Right lobe of liver (tissue), 4 donors: ENCODE results near the gene BUB3.

Experiments
- POLR2A ChIP-seq: fragments of 450-650 bp; IDR thresholded peaks from one replicate; pipeline ENCODE4 v1.6.1; 2017; ENCODE audit warnings: antibody characterized with exemption, mild to moderate bottlenecking
- TF ChIP-seq, protein P1 (sequence below), 4 donors: fragments of 200-600 bp in 3 of 4; fragments of 450-650 bp in 1 of 4; IDR thresholded peaks; one replicate each; pipeline versions ENCODE4 v1.5.1 to v1.8.0; 2016 to 2022; ENCODE audit warnings: antibody characterized with exemption in 4 of 4, mild to moderate bottlenecking in 2 of 4
- donor health status: DM: no; HTN: no; CAD: no.
- donor health status: DM: no; HTN: no; CAD: no.
- donor health status: DM: no; HTN: yes; CAD: no.

DNA sequence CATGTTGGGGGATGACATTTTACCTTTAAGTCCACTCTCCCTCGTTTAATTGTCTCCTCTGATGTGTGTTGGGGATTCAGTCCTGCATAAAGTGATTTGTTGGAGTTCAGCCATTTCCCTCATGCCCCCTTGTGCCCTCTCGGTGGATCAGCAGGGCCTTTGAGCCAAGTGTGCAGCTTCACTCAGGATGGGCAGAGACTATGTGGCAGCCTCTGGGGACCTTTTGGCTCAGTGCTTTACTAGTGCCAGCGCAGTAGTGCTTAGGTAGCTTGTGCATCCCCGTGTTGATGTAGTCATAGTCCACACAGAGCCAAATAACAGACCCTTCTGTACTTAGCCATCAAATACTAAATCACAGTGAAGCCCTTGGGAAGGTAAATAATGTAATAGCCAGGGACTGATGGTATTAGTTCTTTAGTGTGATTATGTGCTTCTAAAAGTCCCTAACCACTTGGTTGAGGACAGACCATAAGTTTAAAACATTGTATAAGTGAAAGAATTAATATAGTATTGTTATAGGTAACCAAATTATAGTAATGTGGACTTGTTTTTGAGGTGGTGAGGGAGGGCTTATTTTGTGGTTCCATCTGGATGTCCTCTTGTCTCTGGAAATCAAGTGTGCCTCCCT lies 11.4 kb downstream of the BUB3 start:
- TF ChIP-seq, protein P1, sequence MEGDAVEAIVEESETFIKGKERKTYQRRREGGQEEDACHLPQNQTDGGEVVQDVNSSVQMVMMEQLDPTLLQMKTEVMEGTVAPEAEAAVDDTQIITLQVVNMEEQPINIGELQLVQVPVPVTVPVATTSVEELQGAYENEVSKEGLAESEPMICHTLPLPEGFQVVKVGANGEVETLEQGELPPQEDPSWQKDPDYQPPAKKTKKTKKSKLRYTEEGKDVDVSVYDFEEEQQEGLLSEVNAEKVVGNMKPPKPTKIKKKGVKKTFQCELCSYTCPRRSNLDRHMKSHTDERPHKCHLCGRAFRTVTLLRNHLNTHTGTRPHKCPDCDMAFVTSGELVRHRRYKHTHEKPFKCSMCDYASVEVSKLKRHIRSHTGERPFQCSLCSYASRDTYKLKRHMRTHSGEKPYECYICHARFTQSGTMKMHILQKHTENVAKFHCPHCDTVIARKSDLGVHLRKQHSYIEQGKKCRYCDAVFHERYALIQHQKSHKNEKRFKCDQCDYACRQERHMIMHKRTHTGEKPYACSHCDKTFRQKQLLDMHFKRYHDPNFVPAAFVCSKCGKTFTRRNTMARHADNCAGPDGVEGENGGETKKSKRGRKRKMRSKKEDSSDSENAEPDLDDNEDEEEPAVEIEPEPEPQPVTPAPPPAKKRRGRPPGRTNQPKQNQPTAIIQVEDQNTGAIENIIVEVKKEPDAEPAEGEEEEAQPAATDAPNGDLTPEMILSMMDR (IDR thresholded peaks at IDR 0.05), result no peak
- TF ChIP-seq POLR2A, result no peak
